Activated T-cell treated with anti-CD3 and anti-CD28 coated beads, Interleukin-2, amount 50 U/mL, for 1 hour (primary cell): ENCODE results near the gene AGAP4.
"Not testable (repeated sequence)": the region's sequence is repeated elsewhere in the genome, so short reads cannot be mapped to it uniquely, and the experiment has no call there.

Source experiments
- DNase-seq: peaks from one replicate; pipeline ENCODE4 v3.0.0-alpha.2; 2020

AGAP4 gene

GRCh38 chr10:45789991-45790390 lies 57.3 kb downstream of the AGAP4 start:
- DNase-seq = not testable (repeated sequence)

- DNase-seq = not testable (repeated sequence)
Measured at GRCh38 chr10:45787212-45787741, 60.0 kb downstream of the AGAP4 start.

- not testable (repeated sequence) for DNase-seq
Measured at GRCh38 chr10:45786217-45786616, 61.1 kb downstream of the AGAP4 start.
